Cardiac fibroblast (primary cell): ENCODE results near the gene CSTPP1.

Source experiments
- DNase-seq, 2 donors: peaks; one replicate each; pipeline versions ENCODE4 v3.0.0 to v3.0.0-alpha.2; 2010; ENCODE audit warnings: low read depth in 2 of 2
- H3K4me3 ChIP-seq, 2 donors: replicated peaks in 1 of 2; 1 replicate in 1 of 2; 2 replicates in 1 of 2; pipeline ENCODE4 v1.5.1; 2011; ENCODE audit warnings: low read depth in 2 of 2, low read length in 2 of 2, mild to moderate bottlenecking in 2 of 2, moderate library complexity in 1 of 2
- CTCF ChIP-seq: IDR thresholded peaks from one replicate; pipeline ENCODE4 v1.5.1; 2011; ENCODE audit warnings: low read depth, mild to moderate bottlenecking, low read length, inconsistent platforms

The CSTPP1 gene

DNA sequence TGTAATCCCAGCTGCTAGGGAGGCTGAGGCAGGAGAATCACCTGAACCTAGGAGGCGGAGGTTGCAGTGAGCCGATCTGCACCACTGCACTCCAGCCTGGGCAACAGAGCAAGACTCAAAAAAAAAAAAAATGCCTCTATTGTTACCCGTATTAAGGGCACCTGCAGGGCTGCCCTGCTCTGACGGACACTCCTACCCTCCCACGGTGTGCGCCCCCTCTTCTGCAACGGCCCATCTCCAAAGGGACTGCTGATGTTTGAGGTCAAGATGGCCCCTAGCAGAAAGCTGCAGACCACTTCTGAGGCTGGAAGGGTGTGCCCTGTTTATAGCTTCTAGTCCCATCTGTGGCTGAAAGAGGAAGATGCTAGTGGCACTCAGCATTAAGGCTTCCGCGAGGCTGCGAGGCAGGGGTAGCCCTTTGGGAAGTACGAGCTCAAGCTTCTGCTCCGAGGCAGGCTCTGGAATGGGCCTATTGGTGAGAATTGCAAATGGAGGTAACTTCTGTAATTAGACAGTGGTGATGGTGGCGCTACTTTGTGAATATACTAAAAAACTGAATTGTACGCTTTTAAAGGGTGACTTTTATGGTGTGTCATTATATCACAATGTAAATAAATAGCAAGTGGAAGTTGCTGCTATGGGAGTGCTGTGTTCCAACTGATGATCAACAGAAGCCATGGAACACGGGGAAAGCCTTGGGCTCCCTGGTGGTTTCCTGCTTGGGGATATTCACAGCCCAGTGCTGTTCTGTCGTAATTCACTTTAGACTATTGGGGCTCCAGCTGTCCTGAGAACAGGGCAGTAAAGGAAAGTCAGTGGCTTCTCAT, 215.8 kb downstream of the CSTPP1 start:
- no peak for TF ChIP-seq CTCF
- no peak overlapping the region for H3K4me3 ChIP-seq
- no peak for DNase-seq

GRCh38 chr11:47152953-47153950, 216.7 kb downstream of the CSTPP1 start:
- no peak overlapping the region for H3K4me3 ChIP-seq
- DNase-seq: peak; percentile 84 to 88
- TF ChIP-seq CTCF: peak; percentile 99

GRCh38 chr11:47154616-47155570, 218.3 kb downstream of the CSTPP1 start:
- DNase-seq: no peak
- no peak overlapping the region for H3K4me3 ChIP-seq
- TF ChIP-seq CTCF: no peak

DNA sequence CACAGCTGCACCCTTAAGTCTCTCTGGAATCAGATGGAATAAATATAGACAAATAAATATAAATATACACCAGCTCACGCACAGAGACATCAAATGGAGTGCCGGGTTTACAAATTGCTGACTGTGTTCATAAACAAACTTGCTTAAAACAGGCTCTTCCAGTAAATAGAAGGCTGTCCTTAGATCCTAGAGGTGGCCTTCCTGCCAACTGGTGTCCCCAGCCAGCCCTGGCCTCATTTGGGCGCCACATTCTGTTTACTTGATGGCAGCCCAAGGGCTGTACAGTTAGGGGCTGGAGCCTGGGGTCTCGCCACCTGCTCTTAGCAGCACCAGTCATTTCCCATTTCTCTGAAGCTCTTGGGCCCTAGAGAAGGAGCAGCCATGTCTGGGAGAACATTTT, 219.3 kb downstream of the CSTPP1 start:
- no peak for DNase-seq
- no peak for TF ChIP-seq CTCF
- no peak overlapping the region for H3K4me3 ChIP-seq

DNA sequence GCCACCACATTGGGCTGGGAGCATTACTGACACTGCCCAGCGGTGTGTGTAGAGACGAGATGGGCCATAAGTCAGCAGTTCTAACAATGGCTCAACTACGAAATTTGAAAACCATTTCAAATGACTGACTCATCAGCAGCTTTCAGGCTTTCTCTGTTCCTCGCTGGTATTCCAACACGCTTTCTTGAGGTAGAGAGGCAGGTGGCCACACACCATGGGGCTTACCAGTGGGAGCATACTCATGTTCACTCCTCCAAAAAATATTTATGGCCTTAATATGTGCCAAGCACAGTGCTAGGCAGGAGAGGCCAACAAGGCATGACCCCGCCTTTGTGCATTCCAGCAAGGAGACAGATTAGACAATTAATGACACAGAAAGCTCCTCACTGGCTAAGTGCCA, 219.8 kb downstream of the CSTPP1 start:
- no peak for DNase-seq
- H3K4me3 ChIP-seq: no peak overlapping the region
- TF ChIP-seq CTCF: no peak

- DNase-seq: no peak
- H3K4me3 ChIP-seq: no peak overlapping the region
- TF ChIP-seq CTCF: no peak
Observed at GRCh38 chr11:47156951-47157350, 220.4 kb downstream of the CSTPP1 start.
